ENCODE data around the gene GRN. TPM values are rescaled to one million over a fixed set of nuclear protein-coding genes. Genes with fewer than 3 reads are reported as not detected.

The GRN gene
- total RNA-seq, 1 experiment from 2014 or later, result 127 TPM

DNA sequence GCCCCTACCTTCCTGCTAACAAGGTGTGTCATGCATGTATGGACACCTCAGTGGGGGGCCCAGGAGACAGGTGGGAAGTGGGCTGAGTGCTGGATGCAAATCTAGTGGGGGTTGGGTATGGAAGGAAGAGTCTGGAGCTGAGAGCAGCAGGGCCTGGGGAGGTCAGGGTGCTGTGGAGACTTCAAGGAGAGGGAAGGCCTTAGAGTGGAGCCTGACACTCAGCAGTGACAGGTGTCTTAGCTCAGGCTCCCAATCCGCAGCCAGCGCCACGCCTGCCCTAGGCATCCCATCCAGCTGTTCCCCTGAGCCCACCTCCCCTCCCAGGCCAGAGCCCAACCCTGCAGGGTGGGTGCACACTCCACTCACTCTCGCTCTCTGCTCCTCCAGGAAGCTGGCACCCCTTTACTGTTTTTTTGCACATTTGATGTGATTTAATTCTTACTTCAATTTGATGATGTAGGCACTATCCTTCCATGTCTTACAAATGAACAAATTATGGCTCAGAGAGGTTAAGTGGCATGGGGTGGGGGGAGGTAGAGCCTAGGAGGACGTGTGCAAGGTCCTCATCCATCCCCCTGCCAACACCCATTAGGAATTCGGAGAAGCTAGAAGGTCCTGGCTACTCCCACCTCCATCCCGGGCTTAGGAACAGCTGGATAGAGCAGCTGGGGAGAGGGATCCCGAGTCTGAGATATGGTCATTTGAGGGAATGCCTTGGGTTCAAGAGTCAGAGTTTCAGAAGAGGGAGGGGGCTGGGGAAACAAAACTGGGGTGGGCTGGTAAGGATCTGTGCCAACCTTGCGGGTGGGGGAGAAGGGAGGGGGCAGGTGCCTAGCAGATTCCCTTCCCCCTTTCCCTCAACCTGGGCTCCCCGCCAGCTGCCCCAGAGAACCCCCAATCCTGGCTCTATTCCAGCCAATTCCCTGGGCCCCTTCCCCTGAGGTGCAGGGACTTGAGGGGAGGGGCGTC lies 16.5 kb downstream of the GRN start:
- H3K27me3 ChIP-seq (ENCODE audit: insufficient read depth, low read length), result no peaks in the 10 kb centered on the region
- H2AFZ ChIP-seq (ENCODE audit: low read length), result no peak overlapping the region
- no peaks in the 10 kb centered on the region for H3K79me1 ChIP-seq (ENCODE audit: insufficient read depth, low read depth, low read length, poor library complexity, severe bottlenecking)
- peaks cover 0 to 15% (median 9%) of the 10 kb centered on the region in 3 experiments; a peak in 5 of 7 replicates for H3K36me3 Mint-ChIP-seq (ENCODE audit: insufficient read depth in 1 of 3, low read depth in 3 of 3)
- H2AK5ac ChIP-seq (ENCODE audit: insufficient read length, low read length), result no peak overlapping the region
- H3K4me1 Mint-ChIP-seq, result peaks cover 22 to 32% of the 10 kb centered on the region in 2 experiments
- H3K14ac ChIP-seq (ENCODE audit: insufficient read depth, low read length), result no peak overlapping the region
- no peaks in the 10 kb centered on the region for H4K20me1 ChIP-seq (ENCODE audit: control insufficient read depth, insufficient read depth, insufficient read length)
- TF ChIP-seq CTCF (conservative IDR thresholded peaks at IDR 0.05), result no peak
- H2BK120ac ChIP-seq (ENCODE audit: low read depth, low read length, poor library complexity, severe bottlenecking), result no peak overlapping the region
- H2BK5ac ChIP-seq (ENCODE audit: insufficient read length, low read length), result no peak overlapping the region
- H2BK15ac ChIP-seq (ENCODE audit: low read depth, low read length), result no peak overlapping the region
- no peak overlapping the region for H4K8ac ChIP-seq (replicated peaks; ENCODE audit: insufficient read length, low read depth, low read length)
- H3K4me1 ChIP-seq (ENCODE audit: insufficient read depth, low read length), result peaks cover 14% of the 10 kb centered on the region
- no peak overlapping the region for H3T11ph ChIP-seq (ENCODE audit: low read length)
- H4K91ac ChIP-seq (ENCODE audit: insufficient read length, low read depth, low read length), result no peak overlapping the region
- H3K79me2 ChIP-seq (ENCODE audit: insufficient read depth, low read length), result no peaks in the 10 kb centered on the region
- peak overlapping the region in 1 of 3 experiments; percentile 65; a peak in 2 of 7 replicates for H3K27ac Mint-ChIP-seq
- H3K9ac ChIP-seq (ENCODE audit: extremely low read depth, insufficient read length, low read length), result no peak overlapping the region
- H3K4me3 Mint-ChIP-seq, result peak overlapping the region; percentile 75 to 90
- H3K23ac ChIP-seq (ENCODE audit: insufficient read length, low read depth, low read length), result no peak overlapping the region
- H3K18ac ChIP-seq (ENCODE audit: insufficient read length, low read depth, low read length), result peak overlapping the region; percentile 35
- no peak overlapping the region for H2BK20ac ChIP-seq (ENCODE audit: low read depth, low read length, poor library complexity, severe bottlenecking)
- H3K56ac ChIP-seq (ENCODE audit: insufficient read length, low read depth, low read length), result no peak overlapping the region
- peak overlapping the region; percentile 9 for H3K4me2 ChIP-seq (ENCODE audit: insufficient read depth, insufficient read length, low read length)
- DNase-seq, result no peak
- H3K9me3 Mint-ChIP-seq, result no peaks in the 10 kb centered on the region
- no peak overlapping the region for H3K4ac ChIP-seq (ENCODE audit: low read depth, low read length)
- peaks cover 13% of the 10 kb centered on the region for H3K23me2 ChIP-seq (ENCODE audit: insufficient read length, low read depth, low read length, poor library complexity, severe bottlenecking)
- no CpG with 5 or more reads among the region's 11 CpGs for WGBS (ENCODE audit: extremely low coverage, insufficient read length, low lambda C conversion rate)
- H2BK12ac ChIP-seq (ENCODE audit: insufficient read length, low read depth, low read length), result no peak overlapping the region
- H3K27me3 Mint-ChIP-seq (ENCODE audit: low read depth), result peaks cover 27% of the 10 kb centered on the region
- H3K9me3 ChIP-seq (ENCODE audit: control insufficient read depth, low read depth, low read length), result no peaks in the 10 kb centered on the region
- H4K5ac ChIP-seq (ENCODE audit: insufficient read length, low read depth, low read length), result no peak overlapping the region
- H3K27ac ChIP-seq (ENCODE audit: insufficient read length, low read depth, low read length), result no peak overlapping the region

Data from H9 (cell line).